ENCODE results near the gene GRM8. TPM values are rescaled to one million over a fixed set of nuclear protein-coding genes. Genes with fewer than 3 reads are reported as not detected.

The GRM8 gene
- total RNA-seq, 1 donor from 2014 or later = 2.2 TPM

GRCh38 chr7:127230192-127230925, 22.4 kb downstream of the GRM8 start:
- Histone ChIP-seq H4K20me1 (ENCODE audit: insufficient read depth, low read length) (no peaks in the 10 kb centered on the region), H2AFZ (ENCODE audit: low read depth, low read length) (no peak overlapping the region)
- no peak for FAIRE-seq

DNA sequence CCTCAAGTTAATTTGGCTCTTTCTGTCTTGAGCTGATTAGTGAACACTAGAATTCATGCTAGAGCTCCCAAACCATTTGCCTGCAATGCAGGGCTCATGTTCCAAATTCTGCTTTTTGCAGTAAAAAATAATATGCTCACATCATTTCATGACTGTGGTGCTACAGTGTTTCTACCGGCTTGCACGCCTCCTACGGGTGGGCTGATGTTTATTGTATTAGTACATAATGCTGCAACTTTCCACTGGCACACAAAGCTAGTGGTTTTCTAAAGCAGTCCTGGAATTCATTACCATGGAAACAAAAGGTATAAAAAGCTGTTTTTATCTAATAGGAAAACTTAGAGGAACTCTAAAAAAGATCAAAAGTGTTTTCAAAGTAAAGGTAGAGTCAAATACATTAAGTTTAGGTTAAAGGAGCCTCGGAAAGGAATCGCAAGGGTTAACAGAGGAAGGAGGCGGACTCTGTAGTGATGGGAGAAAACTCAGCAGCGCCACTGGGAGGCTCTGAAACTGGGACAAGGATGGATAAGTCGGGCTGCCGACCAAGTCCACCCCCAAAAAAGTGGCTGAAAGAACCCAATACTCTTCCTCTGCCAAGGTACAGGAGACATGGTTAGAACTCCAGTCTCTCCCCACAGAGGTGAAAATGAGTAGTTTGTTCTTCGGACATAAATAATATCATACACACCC, 25.9 kb downstream of the GRM8 start:
- no peaks in the 10 kb centered on the region for H3K79me2 ChIP-seq (ENCODE audit: insufficient read depth, low read length)
- H3K9me3 ChIP-seq (ENCODE audit: insufficient read depth, low read depth, low read length) = no peaks in the 10 kb centered on the region
- H3K36me3 ChIP-seq (ENCODE audit: insufficient read depth, low read length) = no peaks in the 10 kb centered on the region
- no peak overlapping the region for H3K9ac ChIP-seq (ENCODE audit: low read length)
- FAIRE-seq = no peak
- H3K27me3 Mint-ChIP-seq (ENCODE audit: low read depth, unreplicated experiment) = peaks cover 7% of the 10 kb centered on the region
- H3K9me3 Mint-ChIP-seq (ENCODE audit: unreplicated experiment) = no peaks in the 10 kb centered on the region
- no peak overlapping the region for H3K4me2 ChIP-seq (ENCODE audit: low read length)
- no peaks in the 10 kb centered on the region for H3K36me3 Mint-ChIP-seq (ENCODE audit: low read depth, unreplicated experiment)
- DNase-seq (ENCODE audit: low read depth) = no peak
- no peaks in the 10 kb centered on the region for H3K27me3 ChIP-seq (ENCODE audit: insufficient read depth, low read length)
- H3K4me1 ChIP-seq (ENCODE audit: insufficient read depth, low read length) = no peaks in the 10 kb centered on the region
- H4K20me1 ChIP-seq (ENCODE audit: insufficient read depth, low read length) = no peaks in the 10 kb centered on the region
- no peak for TF ChIP-seq CTCF (IDR thresholded peaks at IDR 0.05; ENCODE audit: insufficient read depth, low read depth, low read length)
- no peak for TF ChIP-seq EZH2 (IDR thresholded peaks at IDR 0.05; ENCODE audit: insufficient read depth, low read length)
- H3K4me1 Mint-ChIP-seq (ENCODE audit: low read depth, unreplicated experiment) = no peaks in the 10 kb centered on the region
- no peak overlapping the region for H3K27ac ChIP-seq (ENCODE audit: low read depth, low read length)
- H2AFZ ChIP-seq (ENCODE audit: low read depth, low read length) = no peak overlapping the region
- H3K4me3 Mint-ChIP-seq (ENCODE audit: unreplicated experiment) = no peak overlapping the region
- H3K27ac Mint-ChIP-seq (ENCODE audit: unreplicated experiment) = no peak overlapping the region
- no peak overlapping the region for H3K4me3 ChIP-seq (ENCODE audit: insufficient read depth, low read depth, low read length)

More at GRCh38 chr7:127230192-127230925, 22.4 kb downstream of the GRM8 start:
- TF ChIP-seq EZH2 (IDR thresholded peaks at IDR 0.05; ENCODE audit: insufficient read depth, low read length) = no peak
- TF ChIP-seq CTCF (IDR thresholded peaks at IDR 0.05; ENCODE audit: insufficient read depth, low read depth, low read length) = no peak
- Mint-ChIP-seq H3K36me3 (ENCODE audit: low read depth, unreplicated experiment) (no peaks in the 10 kb centered on the region), H3K27me3 (ENCODE audit: low read depth, unreplicated experiment) (peaks cover 7% of the 10 kb centered on the region), H3K4me1 (ENCODE audit: low read depth, unreplicated experiment) (no peaks in the 10 kb centered on the region), H3K9me3 (ENCODE audit: unreplicated experiment) (no peaks in the 10 kb centered on the region), H3K4me3 (ENCODE audit: unreplicated experiment) (no peak overlapping the region), H3K27ac (ENCODE audit: unreplicated experiment) (no peak overlapping the region)
- Histone ChIP-seq H3K36me3 (ENCODE audit: insufficient read depth, low read length) (no peaks in the 10 kb centered on the region), H3K27me3 (ENCODE audit: insufficient read depth, low read length) (no peaks in the 10 kb centered on the region), H3K9me3 (ENCODE audit: insufficient read depth, low read depth, low read length) (no peaks in the 10 kb centered on the region), H3K79me2 (ENCODE audit: insufficient read depth, low read length) (no peaks in the 10 kb centered on the region), H3K4me3 (ENCODE audit: insufficient read depth, low read depth, low read length) (no peak overlapping the region), H3K27ac (ENCODE audit: low read depth, low read length) (no peak overlapping the region), H3K4me2 (ENCODE audit: low read length) (no peak overlapping the region), H3K4me1 (ENCODE audit: insufficient read depth, low read length) (no peaks in the 10 kb centered on the region), H3K9ac (ENCODE audit: low read length) (no peak overlapping the region)
- DNase-seq (ENCODE audit: low read depth) = no peak

DNA sequence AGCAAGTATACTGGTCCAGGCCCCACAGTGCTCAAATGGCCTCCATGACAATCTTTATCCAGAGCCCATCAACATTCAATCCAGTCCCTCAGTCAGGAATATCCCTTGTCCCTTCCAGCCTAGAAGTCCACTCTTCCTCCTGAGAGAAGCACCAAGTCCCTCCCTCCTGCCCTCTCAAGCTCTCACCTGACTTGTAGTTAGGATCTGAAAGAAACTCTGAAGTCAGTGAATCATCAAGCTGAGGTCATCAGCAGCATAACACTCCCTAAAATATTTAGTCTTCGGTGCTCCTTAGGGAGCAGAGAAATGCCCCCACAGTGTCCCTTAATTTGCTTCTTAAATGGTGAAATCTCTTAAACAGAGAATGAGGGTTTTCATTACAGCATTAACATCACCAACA, 31.0 kb downstream of the GRM8 start:
- FAIRE-seq (no peak), DNase-seq (ENCODE audit: low read depth) (no peak)
- Mint-ChIP-seq H3K27ac (ENCODE audit: unreplicated experiment) (no peak overlapping the region), H3K4me1 (ENCODE audit: low read depth, unreplicated experiment) (no peaks in the 10 kb centered on the region), H3K36me3 (ENCODE audit: low read depth, unreplicated experiment) (peaks cover 2% of the 10 kb centered on the region), H3K9me3 (ENCODE audit: unreplicated experiment) (no peaks in the 10 kb centered on the region), H3K27me3 (ENCODE audit: low read depth, unreplicated experiment) (peaks cover 11% of the 10 kb centered on the region), H3K4me3 (ENCODE audit: unreplicated experiment) (no peak overlapping the region)
- no peak overlapping the region for H3K9ac ChIP-seq (ENCODE audit: low read length)
- H3K27me3 ChIP-seq (ENCODE audit: insufficient read depth, low read length) = no peaks in the 10 kb centered on the region
- no peak overlapping the region for H3K4me2 ChIP-seq (ENCODE audit: low read length)
- H3K4me1 ChIP-seq (ENCODE audit: insufficient read depth, low read length) = no peaks in the 10 kb centered on the region
- no peak for TF ChIP-seq EZH2 (IDR thresholded peaks at IDR 0.05; ENCODE audit: insufficient read depth, low read length)
- no peak for TF ChIP-seq CTCF (IDR thresholded peaks at IDR 0.05; ENCODE audit: insufficient read depth, low read depth, low read length)
- peaks cover 2% of the 10 kb centered on the region for H3K9me3 ChIP-seq (ENCODE audit: insufficient read depth, low read depth, low read length)
- H2AFZ ChIP-seq (ENCODE audit: low read depth, low read length) = no peak overlapping the region
- H3K36me3 ChIP-seq (ENCODE audit: insufficient read depth, low read length) = no peaks in the 10 kb centered on the region
- no peaks in the 10 kb centered on the region for H3K79me2 ChIP-seq (ENCODE audit: insufficient read depth, low read length)
- H3K27ac ChIP-seq (ENCODE audit: low read depth, low read length) = no peak overlapping the region
- H3K4me3 ChIP-seq (ENCODE audit: insufficient read depth, low read depth, low read length) = no peak overlapping the region
- no peaks in the 10 kb centered on the region for H4K20me1 ChIP-seq (ENCODE audit: insufficient read depth, low read length)

Data from astrocyte (in vitro differentiated cells and primary cell).